ENCODE results near the gene ZNF331. TPM values are rescaled to one million over a fixed set of nuclear protein-coding genes. Genes with fewer than 3 reads are reported as not detected.

ZNF331 gene
- total and polyA plus RNA-seq, 2 of the 4 experiments (the other 2 are of a cell fraction): 6.6 to 11.1 TPM

DNA sequence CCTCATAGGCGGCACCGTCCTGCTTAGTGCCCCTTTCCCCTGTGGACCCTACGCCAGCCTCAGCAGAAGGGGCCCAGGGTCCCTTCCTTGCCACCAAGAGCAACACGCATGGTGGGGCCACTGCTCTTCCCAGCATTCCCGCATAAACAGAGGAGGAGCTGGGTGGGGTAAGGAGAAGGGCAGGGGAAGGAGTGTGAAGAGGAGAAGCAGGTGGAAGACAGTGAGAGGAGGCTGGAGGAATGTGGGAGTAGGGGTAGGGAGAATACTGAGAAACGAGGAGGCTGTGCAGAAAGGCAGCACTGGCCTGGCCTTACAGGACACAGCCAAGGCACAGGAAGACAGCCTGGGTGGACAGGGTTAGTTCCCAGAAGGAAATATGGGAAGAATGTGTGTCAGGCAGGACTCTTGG lies 43.9 kb downstream of the ZNF331 start (continued):
- TF ChIP-seq, protein P1, sequence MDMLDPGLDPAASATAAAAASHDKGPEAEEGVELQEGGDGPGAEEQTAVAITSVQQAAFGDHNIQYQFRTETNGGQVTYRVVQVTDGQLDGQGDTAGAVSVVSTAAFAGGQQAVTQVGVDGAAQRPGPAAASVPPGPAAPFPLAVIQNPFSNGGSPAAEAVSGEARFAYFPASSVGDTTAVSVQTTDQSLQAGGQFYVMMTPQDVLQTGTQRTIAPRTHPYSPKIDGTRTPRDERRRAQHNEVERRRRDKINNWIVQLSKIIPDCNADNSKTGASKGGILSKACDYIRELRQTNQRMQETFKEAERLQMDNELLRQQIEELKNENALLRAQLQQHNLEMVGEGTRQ (IDR thresholded peaks at IDR 0.05; ENCODE audit: low read depth, low read length): no peak
- TF ChIP-seq FOS (IDR thresholded peaks at IDR 0.05; ENCODE audit: low read depth, low read length) (no peak), BHLHE40 (IDR thresholded peaks at IDR 0.05; ENCODE audit: low read depth, low read length) (no peak)

DNA sequence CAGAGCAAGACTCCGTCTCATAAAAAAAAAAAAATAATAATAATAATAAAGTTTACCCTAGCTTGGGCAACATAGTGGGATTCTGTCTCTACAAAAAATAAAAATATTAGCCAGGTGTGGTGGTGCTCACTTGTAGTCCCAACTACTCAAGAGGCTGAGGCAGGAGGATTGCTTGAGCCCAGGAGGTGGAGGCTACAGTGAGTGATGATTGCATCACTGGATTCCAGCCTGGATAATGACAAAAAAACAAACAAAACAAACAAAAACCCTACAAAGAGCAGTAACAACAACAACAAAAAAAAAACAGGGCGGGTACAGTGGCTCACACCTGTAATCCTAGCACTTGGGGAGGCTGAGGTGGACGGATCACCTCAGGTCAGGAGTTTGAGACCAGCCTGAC lies 45.2 kb downstream of the ZNF331 start:
- POLR2A ChIA-PET (ENCODE audit: unreplicated experiment): interaction anchor here (0.6 kb wide), 1 partner anchor 9 kb away, joined by 6 read pairs; no protein-coding TSS in a partner anchor
- intact Hi-C loops (cut with micrococcal nuclease): no loop called here
- H3K4me2 ChIP-seq (ENCODE audit: low read depth, low read length): no peak overlapping the region
- H3K27me3 ChIP-seq (ENCODE audit: control insufficient read depth, insufficient read depth, low read length): no peaks in the 10 kb centered on the region
- H4K20me1 ChIP-seq (ENCODE audit: insufficient read depth, low read length): no peaks in the 10 kb centered on the region
- H2AFZ ChIP-seq (replicated peaks; ENCODE audit: low read length, poor library complexity): no peak overlapping the region
- DNase-seq: no peak
- H4K8ac ChIP-seq (ENCODE audit: low read depth in 2 of 2, low read length in 2 of 2): no peak overlapping the region
- no peak overlapping the region for H3K23ac ChIP-seq (ENCODE audit: low read depth, low read length)
- CTCF ChIA-PET: interaction anchor here (0.6 kb wide), 1 partner anchor 62 kb away, joined by 3 read pairs; no protein-coding TSS in a partner anchor
- peaks cover 31% of the 10 kb centered on the region for H3K9me3 ChIP-seq (ENCODE audit: control insufficient read depth, insufficient read depth, low read length)
- H4K91ac ChIP-seq (ENCODE audit: insufficient read depth, low read depth, low read length): no peak overlapping the region
- H3K4ac ChIP-seq (ENCODE audit: low read depth, low read length): no peak overlapping the region
- H3K79me1 ChIP-seq (ENCODE audit: low read depth in 1 of 2, low read length in 2 of 2): no peaks in the 10 kb centered on the region
- ATAC-seq (ENCODE audit: low read depth): no peak
- H3K14ac ChIP-seq (replicated peaks; ENCODE audit: low read depth, low read length): no peak overlapping the region
- no TSS peak for BruUV-seq (replicated peaks)
- H3K36me3 ChIP-seq (ENCODE audit: control insufficient read depth, insufficient read depth, low read length): peaks cover 3% of the 10 kb centered on the region
- H2BK20ac ChIP-seq (ENCODE audit: low read depth, low read length): no peak overlapping the region
- in situ Hi-C loops (cut with MboI; ENCODE audit: low sequenced_read_pairs): no loop called here
- no peak overlapping the region for H3K4me3 ChIP-seq (ENCODE audit: insufficient read depth, low read depth, low read length)
- H2AK9ac ChIP-seq (replicated peaks; ENCODE audit: low read depth, low read length, poor library complexity): no peak overlapping the region
- no peak overlapping the region for H2BK5ac ChIP-seq (ENCODE audit: low read depth, low read length, poor library complexity, severe bottlenecking)
- no peak for TF ChIP-seq CHD1 (IDR thresholded peaks at IDR 0.05; ENCODE audit: low read depth, low read length)
- TF ChIP-seq CEBPB (IDR thresholded peaks at IDR 0.05; ENCODE audit: low read depth, low read length): no peak
- no peak for TF ChIP-seq POLR2A (IDR thresholded peaks at IDR 0.05; ENCODE audit: low read depth, low read length)
- no peak for TF ChIP-seq RAD21 (IDR thresholded peaks at IDR 0.05; ENCODE audit: low read length)
- TF ChIP-seq MAZ (IDR thresholded peaks at IDR 0.05; ENCODE audit: borderline replicate concordance, low read depth, low read length): no peak
- TF ChIP-seq RCOR1 (IDR thresholded peaks at IDR 0.05; ENCODE audit: insufficient replicate concordance, low read length): no peak
- no peak for TF ChIP-seq RFX5 (IDR thresholded peaks at IDR 0.05; ENCODE audit: low read depth, low read length)
- no peak for TF ChIP-seq MXI1 (IDR thresholded peaks at IDR 0.05; ENCODE audit: borderline replicate concordance, low read depth, low read length)
- no peak for TF ChIP-seq NFE2L2 (IDR thresholded peaks at IDR 0.05; ENCODE audit: low read depth, low read length)
- TF ChIP-seq FOS (IDR thresholded peaks at IDR 0.05; ENCODE audit: low read depth, low read length): no peak
- TF ChIP-seq, protein P1 (IDR thresholded peaks at IDR 0.05; ENCODE audit: low read depth, low read length): no peak
- no peak overlapping the region for H2BK120ac ChIP-seq (ENCODE audit: low read depth, low read length)
- no peak overlapping the region for H4K5ac ChIP-seq (ENCODE audit: low read depth, low read length)
- no peak overlapping the region for H3K27ac ChIP-seq (ENCODE audit: insufficient read depth, low read length)
- no peak overlapping the region for H2BK15ac ChIP-seq (ENCODE audit: low read depth, low read length)
- no peak overlapping the region for H3K18ac ChIP-seq (ENCODE audit: low read depth, low read length)
- no peaks in the 10 kb centered on the region for H3K9me1 ChIP-seq (ENCODE audit: insufficient read depth, low read length)
- H3K4me1 ChIP-seq (ENCODE audit: control insufficient read depth, insufficient read depth, low read length): no peaks in the 10 kb centered on the region
- H3K9ac ChIP-seq (ENCODE audit: low read depth, low read length): no peak overlapping the region
- 100% methylated on average over 1 of the region's 3 CpGs; no CpG with 5 or more reads in 1 of the 2 experiments for WGBS, 2 experiments (ENCODE audit: extremely low coverage in 2 of 2, insufficient read length in 1 of 2)
- dilution Hi-C loops (cut with HindIII; ENCODE audit: low sequenced_read_pairs, unreplicated experiment): no loop called here
- H2AK5ac ChIP-seq (ENCODE audit: low read depth, low read length): no peak overlapping the region
- H3K56ac ChIP-seq (ENCODE audit: extremely low read depth, insufficient read depth, low read length): no peak overlapping the region

All from IMR-90 (cell line).